Stimulated activated naive CD8-positive, alpha-beta T cell treated with anti-CD3 and anti-CD28 coated beads, Interleukin-15, Interleukin-2, amounts not matched to agents 100 ng/mL and 50 ng/mL, for 24 hours (primary cell): ENCODE measurements around the gene OR10A4.
"Not testable (repeated sequence)": the region's sequence is repeated elsewhere in the genome, so short reads cannot be mapped to it uniquely, and the experiment has no call there.

Experiments
- H3K27ac Mint-ChIP-seq: one replicate; pipeline ENCODE4 v1.8.0; 2021; ENCODE audit warnings: mild to moderate bottlenecking, mixed read lengths
- H3K27me3 Mint-ChIP-seq: one replicate; pipeline ENCODE4 v1.8.0; 2021; ENCODE audit warnings: mixed read lengths
- H3K36me3 Mint-ChIP-seq: one replicate; pipeline ENCODE4 v1.8.0; 2021; ENCODE audit warnings: low read depth, mixed read lengths
- H3K4me1 Mint-ChIP-seq: one replicate; pipeline ENCODE4 v1.8.0; 2021; ENCODE audit warnings: low read depth, mixed read lengths
- H3K4me3 Mint-ChIP-seq: one replicate; pipeline ENCODE4 v1.8.0; 2021; ENCODE audit warnings: mild to moderate bottlenecking, mixed read lengths
- H3K9me3 Mint-ChIP-seq: one replicate; pipeline ENCODE4 v1.8.0; 2021; ENCODE audit warnings: mixed read lengths

Gene OR10A4

DNA sequence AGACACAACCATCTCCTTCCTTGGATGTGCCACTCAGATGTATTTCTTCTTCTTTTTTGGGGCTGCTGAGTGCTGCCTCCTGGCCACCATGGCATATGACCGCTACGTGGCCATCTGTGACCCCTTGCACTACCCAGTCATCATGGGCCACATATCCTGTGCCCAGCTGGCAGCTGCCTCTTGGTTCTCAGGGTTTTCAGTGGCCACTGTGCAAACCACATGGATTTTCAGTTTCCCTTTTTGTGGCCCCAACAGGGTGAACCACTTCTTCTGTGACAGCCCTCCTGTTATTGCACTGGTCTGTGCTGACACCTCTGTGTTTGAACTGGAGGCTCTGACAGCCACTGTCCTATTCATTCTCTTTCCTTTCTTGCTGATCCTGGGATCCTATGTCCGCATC, 489 bp downstream of the OR10A4 start:
- no peak overlapping the region for H3K27ac Mint-ChIP-seq
- H3K36me3 Mint-ChIP-seq: no peaks in the 10 kb centered on the region
- no peak overlapping the region for H3K4me3 Mint-ChIP-seq
- H3K4me1 Mint-ChIP-seq: no peaks in the 10 kb centered on the region
- peaks cover 17% of the 10 kb centered on the region for H3K27me3 Mint-ChIP-seq
- H3K9me3 Mint-ChIP-seq: no peaks in the 10 kb centered on the region

DNA sequence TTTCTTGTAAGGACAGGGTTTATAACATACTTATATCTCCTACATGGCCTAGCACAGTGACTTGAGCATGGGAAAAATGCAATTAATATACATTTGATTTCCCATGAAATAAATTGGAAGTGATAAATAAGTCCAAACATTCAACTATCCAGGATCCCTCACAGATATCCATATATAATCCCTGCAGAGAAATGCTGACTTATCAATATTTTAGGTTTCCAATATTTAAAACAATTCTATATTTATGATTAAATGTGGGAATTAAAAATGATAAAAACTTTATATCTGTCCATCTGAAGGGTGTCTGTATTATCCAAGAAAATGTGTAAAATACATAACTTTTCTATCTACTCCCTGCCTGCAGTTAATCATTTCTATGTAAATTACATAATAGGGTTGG, 6.3 kb downstream of the OR10A4 start:
- Mint-ChIP-seq H3K27ac (no peak overlapping the region), H3K4me3 (no peak overlapping the region), H3K9me3 (peaks cover 5% of the 10 kb centered on the region), H3K4me1 (no peaks in the 10 kb centered on the region), H3K36me3 (no peaks in the 10 kb centered on the region), H3K27me3 (peaks cover 26% of the 10 kb centered on the region)

DNA sequence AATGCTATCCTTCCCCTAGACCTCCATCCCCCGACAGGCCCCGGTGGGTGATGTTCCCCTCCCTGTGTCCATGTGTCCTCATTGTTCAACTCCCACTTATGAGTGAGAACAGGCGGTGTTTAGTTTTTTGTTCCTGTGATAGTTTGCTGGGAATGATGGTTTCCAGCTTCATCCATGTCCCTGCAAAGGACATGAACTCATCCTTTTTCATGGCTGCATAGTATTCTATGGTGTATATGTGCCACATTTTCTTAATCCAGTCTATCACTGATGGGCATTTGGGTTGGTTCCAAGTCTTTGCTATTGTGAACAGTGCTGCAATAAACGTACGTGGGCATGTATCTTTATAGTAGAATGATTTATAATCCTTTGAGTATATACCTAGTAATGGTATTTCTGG, 11.3 kb downstream of the OR10A4 start:
- H3K27me3 Mint-ChIP-seq: peaks cover 24% of the 10 kb centered on the region
- not testable (repeated sequence) for H3K4me3 Mint-ChIP-seq, H3K4me1 Mint-ChIP-seq, H3K36me3 Mint-ChIP-seq, H3K9me3 Mint-ChIP-seq, H3K27ac Mint-ChIP-seq

DNA sequence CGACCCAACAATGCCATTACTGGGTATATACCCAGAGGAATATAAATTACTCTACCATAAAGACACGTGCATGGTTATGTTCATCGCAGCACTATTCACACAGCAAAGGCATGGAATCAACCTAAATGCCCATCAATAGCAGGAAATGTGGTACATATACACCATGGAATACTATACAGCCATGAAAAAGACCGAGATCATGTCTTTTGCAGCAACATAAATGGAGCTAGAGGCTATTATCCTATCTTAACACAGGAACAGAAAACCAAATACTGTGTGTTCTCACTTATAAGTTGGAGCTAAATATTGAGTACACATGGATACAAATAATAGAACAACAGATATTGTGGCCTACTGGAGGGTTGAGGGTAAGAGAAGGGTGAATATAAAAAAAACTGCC, 12.4 kb downstream of the OR10A4 start:
- Mint-ChIP-seq H3K27ac (no peak overlapping the region), H3K27me3 (peaks cover 17% of the 10 kb centered on the region), H3K4me1 (no peaks in the 10 kb centered on the region), H3K4me3 (no peak overlapping the region), H3K36me3 (no peaks in the 10 kb centered on the region), H3K9me3 (peaks cover 5% of the 10 kb centered on the region)

DNA sequence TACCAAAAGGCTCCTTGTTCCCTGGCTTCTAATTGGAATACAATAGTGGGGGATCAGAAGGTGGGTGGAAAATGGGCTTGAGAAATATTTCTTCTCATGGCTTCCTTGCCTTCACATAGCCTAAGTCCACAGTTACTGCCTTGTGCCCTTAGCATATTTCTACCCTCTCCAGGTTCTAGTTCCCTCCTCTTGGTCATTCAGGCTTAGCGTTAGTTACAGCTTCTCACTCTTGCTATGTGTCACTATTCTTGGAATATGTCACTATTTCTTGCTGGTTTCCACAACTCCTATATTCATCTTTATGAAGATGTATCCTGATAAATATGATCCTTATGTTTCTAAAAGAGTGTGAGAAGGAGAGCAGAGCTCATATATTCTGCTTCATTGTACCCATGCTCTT, 13.4 kb downstream of the OR10A4 start:
- H3K9me3 Mint-ChIP-seq: peaks cover 5% of the 10 kb centered on the region
- peaks cover 11% of the 10 kb centered on the region for H3K27me3 Mint-ChIP-seq
- H3K27ac Mint-ChIP-seq: no peak overlapping the region
- no peak overlapping the region for H3K4me3 Mint-ChIP-seq
- H3K36me3 Mint-ChIP-seq: no peaks in the 10 kb centered on the region
- H3K4me1 Mint-ChIP-seq: no peaks in the 10 kb centered on the region

DNA sequence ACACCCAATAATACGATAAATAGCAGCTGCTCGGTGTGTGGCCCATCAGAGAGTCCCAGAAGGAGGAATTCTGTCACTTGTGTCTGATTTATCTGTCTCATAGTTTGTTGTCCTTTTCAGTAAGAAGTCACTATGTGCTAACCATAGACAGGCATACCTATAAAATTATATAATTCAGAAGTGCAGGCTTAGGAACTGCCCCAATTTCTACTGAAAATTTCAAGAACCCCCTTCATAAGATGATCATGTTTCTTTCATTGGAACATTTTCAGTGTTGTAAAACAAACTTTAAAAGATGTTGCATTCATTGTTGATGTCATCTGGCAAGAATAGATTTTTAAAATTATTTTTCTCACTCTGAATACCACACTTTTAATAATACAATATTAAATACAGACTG, 16.0 kb downstream of the OR10A4 start, which contains the start of gene OR2D2:
TSS of gene OR2D2 (minus strand) at position 101 of the 400 bp plus-strand sequence. CDS start at position 101, 0 bp downstream.
- Mint-ChIP-seq H3K27me3 (peaks cover 3% of the 10 kb centered on the region), H3K27ac (no peak within 1 kb of the TSS), H3K4me1 (no peaks in the 10 kb centered on the region), H3K36me3 (no peaks in the 10 kb centered on the region), H3K4me3 (no peak within 1 kb of the TSS), H3K9me3 (no peaks in the 10 kb centered on the region)

DNA sequence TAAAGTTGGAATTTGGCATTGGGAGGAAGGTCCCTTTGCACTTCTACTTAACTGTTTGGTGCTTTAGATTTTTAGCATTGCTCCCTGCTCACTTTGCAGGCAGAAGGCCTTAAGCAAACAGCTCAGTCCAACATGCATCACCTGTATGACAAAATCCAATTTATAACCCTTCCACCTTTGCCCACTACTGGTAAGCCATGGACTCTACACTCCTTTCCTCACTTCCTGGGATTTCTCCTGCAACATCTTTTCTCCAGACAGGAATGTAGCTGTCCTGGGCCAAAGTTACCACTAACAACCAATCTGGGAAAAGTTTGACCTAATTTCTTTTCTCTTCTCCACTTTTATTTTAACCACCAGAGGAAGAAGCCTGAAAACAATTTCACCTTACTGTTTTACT, 17.7 kb downstream of the OR10A4 start:
- Mint-ChIP-seq H3K4me1 (no peaks in the 10 kb centered on the region), H3K27ac (no peak overlapping the region), H3K36me3 (no peaks in the 10 kb centered on the region), H3K9me3 (no peaks in the 10 kb centered on the region), H3K4me3 (no peak overlapping the region), H3K27me3 (peaks cover 8% of the 10 kb centered on the region)

DNA sequence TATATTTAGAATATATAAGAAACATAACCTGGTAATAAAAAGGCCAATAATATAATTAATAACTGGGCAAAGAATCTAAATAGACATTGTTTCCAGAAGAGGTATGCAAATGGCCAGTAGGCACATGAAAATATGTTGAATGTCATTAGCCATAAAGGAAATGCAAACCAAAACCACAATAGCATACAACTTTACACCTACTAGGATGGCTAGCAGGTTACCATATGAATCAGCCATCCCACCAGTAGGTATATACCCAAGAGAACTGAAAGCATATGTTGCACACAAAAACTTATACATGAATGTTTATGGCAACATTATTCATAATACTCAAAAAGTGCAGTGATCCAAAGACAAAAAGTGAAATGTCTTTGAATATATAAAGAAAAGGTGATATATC, 18.6 kb downstream of the OR10A4 start:
- H3K27me3 Mint-ChIP-seq: peaks cover 8% of the 10 kb centered on the region
- no peak overlapping the region for H3K27ac Mint-ChIP-seq
- H3K36me3 Mint-ChIP-seq: no peaks in the 10 kb centered on the region

DNA sequence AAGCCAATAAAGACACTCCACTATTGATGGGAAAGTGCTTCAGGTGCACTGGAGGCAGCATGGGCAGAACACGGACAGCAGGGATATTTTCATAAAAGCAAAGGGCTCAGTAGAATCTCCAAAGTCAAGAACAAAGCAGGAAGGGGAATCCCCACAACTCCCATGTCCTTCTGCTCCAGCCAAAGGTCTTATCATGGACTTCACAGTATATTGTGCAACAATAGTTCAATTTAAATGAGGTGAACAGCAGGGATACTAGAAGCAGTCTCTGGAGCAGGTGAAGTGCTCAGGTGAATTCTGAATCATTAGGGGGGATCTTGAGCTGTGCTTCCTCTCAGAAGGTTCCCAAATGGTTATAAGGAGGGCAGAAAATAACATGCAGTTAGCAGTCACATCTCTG, 22.5 kb downstream of the OR10A4 start:
- no peaks in the 10 kb centered on the region for H3K36me3 Mint-ChIP-seq
- H3K4me3 Mint-ChIP-seq: no peak overlapping the region
- no peak overlapping the region for H3K27ac Mint-ChIP-seq
- peaks cover 8% of the 10 kb centered on the region for H3K27me3 Mint-ChIP-seq
- H3K4me1 Mint-ChIP-seq: no peaks in the 10 kb centered on the region
- H3K9me3 Mint-ChIP-seq: no peaks in the 10 kb centered on the region

More for the DNA sequence above, 18.6 kb downstream of the OR10A4 start:
- Mint-ChIP-seq H3K9me3 (no peaks in the 10 kb centered on the region), H3K4me1 (no peaks in the 10 kb centered on the region), H3K4me3 (no peak overlapping the region)

DNA sequence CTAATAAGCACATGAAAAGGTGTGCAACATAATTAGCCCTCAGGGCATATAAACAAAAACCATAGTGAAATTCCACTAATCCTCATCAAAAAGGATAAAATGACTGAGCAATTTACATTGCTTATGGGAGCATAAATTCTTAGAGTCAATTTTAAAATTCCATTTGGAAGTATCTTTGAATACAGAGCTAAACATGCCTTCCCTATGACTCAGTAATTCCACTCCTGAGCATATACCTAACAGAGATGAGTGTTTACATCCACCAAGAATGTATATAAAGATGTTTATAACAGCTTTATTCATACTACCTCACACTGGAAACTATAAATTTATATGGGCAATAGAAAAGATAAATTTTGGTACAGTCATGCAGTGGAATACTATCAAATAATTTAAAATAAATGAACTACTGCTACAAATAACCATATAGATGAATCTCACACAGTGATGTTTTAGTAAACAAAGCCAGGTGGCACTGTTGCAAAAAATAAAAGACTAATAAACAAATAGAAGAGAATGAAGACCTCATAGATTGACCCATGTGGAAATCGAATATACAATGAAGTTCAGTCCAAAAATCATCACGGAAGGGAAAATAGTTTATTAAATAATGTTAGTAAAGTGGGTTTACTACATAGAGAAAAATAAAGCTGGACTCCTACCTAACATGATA, 24.0 kb downstream of the OR10A4 start:
- Mint-ChIP-seq H3K27me3 (peaks cover 8% of the 10 kb centered on the region), H3K9me3 (no peaks in the 10 kb centered on the region), H3K4me3 (no peak overlapping the region), H3K36me3 (no peaks in the 10 kb centered on the region), H3K4me1 (no peaks in the 10 kb centered on the region), H3K27ac (no peak overlapping the region)

DNA sequence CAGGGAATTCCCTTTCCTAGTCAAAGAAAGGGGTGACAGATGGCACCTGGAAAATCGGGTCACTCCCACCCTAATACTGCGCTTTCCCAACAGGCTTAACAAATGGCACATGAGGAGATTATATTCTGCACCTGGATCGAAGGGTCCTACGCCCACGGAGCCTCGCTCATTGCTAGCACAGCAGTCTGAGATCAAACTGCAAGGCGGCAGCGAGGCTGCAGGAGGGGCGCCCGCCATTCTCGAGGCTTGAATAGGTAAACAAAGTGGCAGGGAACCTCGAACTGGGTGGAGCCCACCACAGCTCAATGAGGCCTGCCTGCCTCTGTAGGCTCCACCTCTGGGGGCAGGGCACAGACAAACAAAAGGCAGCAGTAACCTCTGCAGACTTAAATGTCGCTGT, 28.4 kb downstream of the OR10A4 start:
- H3K36me3 Mint-ChIP-seq, H3K27ac Mint-ChIP-seq, H3K27me3 Mint-ChIP-seq, H3K4me1 Mint-ChIP-seq, H3K4me3 Mint-ChIP-seq, H3K9me3 Mint-ChIP-seq: not testable (repeated sequence)

DNA sequence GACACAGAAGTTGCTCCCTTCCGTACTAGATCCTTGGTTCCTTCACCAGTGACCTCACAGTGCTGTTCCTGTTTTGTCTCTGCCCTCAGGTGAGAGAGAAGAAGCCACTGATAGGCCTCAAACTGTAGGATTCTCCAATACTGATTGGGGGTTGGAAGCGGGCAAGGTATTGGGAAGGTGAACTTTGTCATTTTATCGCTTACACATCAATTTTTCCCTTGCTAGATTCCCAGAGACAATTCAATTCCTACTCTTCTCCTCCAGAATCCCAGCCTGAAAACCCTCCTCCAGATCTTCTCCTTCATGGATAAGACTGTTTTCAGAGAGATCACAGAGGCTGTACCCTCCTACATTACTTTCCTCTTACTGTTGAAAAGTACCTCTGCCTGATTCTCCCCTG, 35.0 kb downstream of the OR10A4 start:
- Mint-ChIP-seq H3K4me1 (no peaks in the 10 kb centered on the region), H3K36me3 (no peaks in the 10 kb centered on the region), H3K27me3 (no peaks in the 10 kb centered on the region), H3K4me3 (no peak overlapping the region), H3K27ac (no peak overlapping the region), H3K9me3 (no peaks in the 10 kb centered on the region)

DNA sequence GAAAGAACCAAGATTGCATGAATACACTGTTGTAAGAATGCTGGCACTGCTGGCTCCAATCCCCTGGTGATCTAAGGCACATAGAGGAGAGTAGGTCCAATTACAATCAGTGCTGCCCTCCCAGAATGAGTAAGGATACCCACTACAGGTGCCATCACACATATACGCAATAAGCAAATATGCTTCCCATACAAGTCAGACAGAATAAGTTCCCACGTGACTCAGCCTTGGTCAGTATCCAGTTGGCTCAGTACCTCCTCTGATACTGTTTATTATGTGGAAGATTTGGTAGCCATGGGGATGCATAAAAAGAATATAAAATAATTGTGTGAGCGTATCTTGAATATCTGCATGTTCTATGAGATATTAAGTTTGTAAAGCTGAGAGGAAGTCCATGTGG, 35.5 kb downstream of the OR10A4 start:
- Mint-ChIP-seq H3K27ac (no peak overlapping the region), H3K4me3 (no peak overlapping the region), H3K9me3 (no peaks in the 10 kb centered on the region), H3K4me1 (no peaks in the 10 kb centered on the region), H3K36me3 (no peaks in the 10 kb centered on the region), H3K27me3 (no peaks in the 10 kb centered on the region)

DNA sequence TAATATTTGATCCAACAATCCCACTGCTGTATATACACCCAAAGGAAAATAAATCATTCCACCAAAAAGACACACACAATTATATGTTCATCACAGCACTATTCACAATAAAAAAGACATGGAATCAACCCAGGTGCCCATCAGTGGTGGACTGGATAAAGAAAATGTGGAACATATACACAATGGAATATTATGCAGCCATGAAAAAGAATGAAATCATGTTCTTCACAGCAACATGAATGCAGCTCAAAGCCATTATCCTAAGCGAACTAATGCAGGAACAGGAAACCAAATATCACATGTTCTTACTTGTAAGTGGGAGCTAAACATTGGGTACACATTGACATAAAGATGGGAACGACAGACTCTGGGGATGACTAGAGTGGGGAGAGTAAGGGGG, 43.3 kb downstream of the OR10A4 start:
- no peak overlapping the region for H3K4me3 Mint-ChIP-seq
- H3K36me3 Mint-ChIP-seq: no peaks in the 10 kb centered on the region
- no peak overlapping the region for H3K27ac Mint-ChIP-seq
- no peaks in the 10 kb centered on the region for H3K4me1 Mint-ChIP-seq
- H3K9me3 Mint-ChIP-seq: no peaks in the 10 kb centered on the region
- peaks cover 45% of the 10 kb centered on the region for H3K27me3 Mint-ChIP-seq

DNA sequence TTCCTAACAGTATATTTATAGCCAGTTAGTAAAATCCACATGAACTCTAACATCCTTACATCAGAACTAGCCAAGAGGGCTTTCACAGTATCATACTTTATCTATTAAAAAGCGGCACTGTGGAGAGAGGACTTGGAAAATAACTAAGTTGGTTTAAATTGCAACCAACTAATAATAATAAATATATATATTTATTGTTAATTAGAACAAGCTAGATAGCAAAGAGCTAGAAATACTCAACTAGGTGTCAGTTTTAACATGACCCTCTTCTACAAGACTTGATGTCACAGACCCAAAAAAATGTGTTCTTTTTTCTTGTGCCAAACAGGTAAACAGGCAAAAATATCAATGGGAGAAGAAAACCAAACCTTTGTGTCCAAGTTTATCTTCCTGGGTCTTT, 44.3 kb downstream of the OR10A4 start, which contains the start of gene OR2D3:
TSS of gene OR2D3 (plus strand) at position 301 of the 400 bp plus-strand sequence. CDS start at position 301, 0 bp downstream.
- H3K4me1 Mint-ChIP-seq: peaks cover 1% of the 10 kb centered on the region
- no peak within 1 kb of the TSS for H3K27ac Mint-ChIP-seq
- no peak within 1 kb of the TSS for H3K4me3 Mint-ChIP-seq
- H3K27me3 Mint-ChIP-seq: peaks cover 53% of the 10 kb centered on the region
- peaks cover 1% of the 10 kb centered on the region for H3K9me3 Mint-ChIP-seq
- H3K36me3 Mint-ChIP-seq: no peaks in the 10 kb centered on the region

DNA sequence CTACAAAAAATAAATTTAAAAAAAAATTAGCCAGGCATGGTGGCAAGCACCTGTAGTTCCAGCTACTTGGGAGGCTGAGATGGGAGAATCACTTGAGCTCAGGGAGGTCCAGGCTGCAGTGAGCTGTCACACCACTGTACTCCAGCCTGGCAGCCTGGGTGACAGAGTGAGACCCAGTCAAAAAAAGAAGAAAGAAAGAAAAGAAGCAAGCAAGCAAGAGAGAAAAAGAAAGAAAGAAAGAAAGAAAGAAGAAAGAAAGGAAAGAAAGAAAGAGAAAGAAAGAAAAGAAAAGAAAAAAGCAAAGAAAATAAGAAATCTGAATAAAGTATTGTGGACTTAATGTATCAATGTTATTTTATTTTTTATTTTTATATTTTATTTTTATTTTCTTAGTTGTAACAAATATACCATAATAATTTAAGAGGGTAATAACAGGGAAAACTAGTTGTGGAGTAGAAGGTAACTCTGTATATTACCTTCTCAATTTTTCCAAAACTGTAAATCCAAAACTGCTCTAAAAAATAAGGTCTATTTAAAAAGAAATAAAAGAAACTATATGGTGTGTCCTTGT, 48.7 kb downstream of the OR10A4 start:
- H3K4me3 Mint-ChIP-seq: no peak overlapping the region
- H3K27me3 Mint-ChIP-seq: peaks cover 74% of the 10 kb centered on the region
- peaks cover 4% of the 10 kb centered on the region for H3K9me3 Mint-ChIP-seq
- H3K36me3 Mint-ChIP-seq: no peaks in the 10 kb centered on the region
- H3K27ac Mint-ChIP-seq: no peak overlapping the region
- H3K4me1 Mint-ChIP-seq: peaks cover 21% of the 10 kb centered on the region
